GM19035 (cell line): ENCODE measurements around the gene ZNF497.
"Not testable (repeated sequence)": the region's sequence is repeated elsewhere in the genome, so short reads cannot be mapped to it uniquely, and the experiment has no call there.

Experiments
- ATAC-seq: cut with Tn5 transposase; IDR thresholded peaks from one replicate; pipeline ENCODE4 v1.9.1; 2021; ENCODE audit not compliant: unreplicated experiment

ZNF497 gene

GRCh38 chr19:58362272-58362994 is at the start of gene ZNF497:
ZNF497 (minus strand) TSS chr19:58362751; CDS start chr19:58357635, 5,116 bp downstream.
- peak; percentile 85 for ATAC-seq

GRCh38 chr19:58409010-58409790 is 46.6 kb upstream of the ZNF497 start:
- ATAC-seq, result peak; percentile 14

- ATAC-seq, result peak; percentile 92
Observed at GRCh38 chr19:58408152-58409009, 45.8 kb upstream of the ZNF497 start, which contains the start of gene ZNF584. ZNF584 (plus strand) TSS chr19:58408649; CDS start chr19:58409148, 499 bp downstream.

GRCh38 chr19:58407658-58408151 is 45.2 kb upstream of the ZNF497 start:
- no peak for ATAC-seq

GRCh38 chr19:58406818-58407657 is 44.5 kb upstream of the ZNF497 start:
- ATAC-seq, result no peak

- ATAC-seq, result not testable (repeated sequence)
Observed at GRCh38 chr19:58403920-58404478, 41.4 kb upstream of the ZNF497 start.

GRCh38 chr19:58401840-58402421 is 39.4 kb upstream of the ZNF497 start:
- no peak for ATAC-seq

GRCh38 chr19:58400916-58401839 is 38.6 kb upstream of the ZNF497 start:
- ATAC-seq, result peak; percentile 99

- no peak for ATAC-seq
Observed at GRCh38 chr19:58400316-58400915, 37.9 kb upstream of the ZNF497 start.

GRCh38 chr19:58399903-58400302 is 37.4 kb upstream of the ZNF497 start:
- no peak for ATAC-seq

- no peak for ATAC-seq
Observed at GRCh38 chr19:58398545-58398944, 36.0 kb upstream of the ZNF497 start.

GRCh38 chr19:58398087-58398486 is 35.5 kb upstream of the ZNF497 start:
- ATAC-seq, result no peak

GRCh38 chr19:58397533-58398037 is 35.0 kb upstream of the ZNF497 start:
- ATAC-seq, result no peak

- ATAC-seq, result no peak
Observed at GRCh38 chr19:58396691-58397532, 34.4 kb upstream of the ZNF497 start.

GRCh38 chr19:58395979-58396627 is 33.6 kb upstream of the ZNF497 start:
- no peak for ATAC-seq

- no peak for ATAC-seq
Observed at GRCh38 chr19:58395220-58395978, 32.8 kb upstream of the ZNF497 start, which contains the start of gene RNF225. RNF225 (plus strand) TSS chr19:58395656; CDS start chr19:58396090, 434 bp downstream.
